Neutrophil (primary cell): ENCODE measurements around the gene CACNA1S.

Experiments used
- H3K27ac ChIP-seq: fragments of 200-600 bp; sonication (generic); 2 replicates; pipeline ENCODE4 v1.5.1; 2016; ENCODE audit warnings: mild to moderate bottlenecking, moderate library complexity
- H3K27me3 ChIP-seq: fragments of 200-600 bp; sonication (generic); 2 replicates; pipeline ENCODE4 v1.6.0; 2016; ENCODE audit warnings: mild to moderate bottlenecking
- H3K36me3 ChIP-seq: fragments of 200-600 bp; sonication (generic); 2 replicates; pipeline ENCODE4 v1.5.1; 2017
- H3K4me1 ChIP-seq, 2 experiments: fragments of 200-600 bp in 1 of 2; sonication (generic) in 1 of 2; 1 replicate in 1 of 2; 2 replicates in 1 of 2; pipeline versions ENCODE4 v1.5.1 to v1.6.1; 2013 to 2016; ENCODE audit warnings: low read depth in 1 of 2, low read length in 1 of 2, mild to moderate bottlenecking in 1 of 2, moderate library complexity in 1 of 2; ENCODE audit not compliant: control insufficient read depth in 1 of 2, insufficient read depth in 1 of 2
- H3K4me3 ChIP-seq, 2 experiments: fragments of 200-600 bp in 1 of 2; sonication (generic) in 1 of 2; 1 replicate in 1 of 2; 2 replicates in 1 of 2; pipeline ENCODE4 v1.5.1; 2013 to 2016; ENCODE audit warnings: low read depth in 1 of 2, low read length in 1 of 2, mild to moderate bottlenecking in 1 of 2, moderate library complexity in 1 of 2
- H3K9me3 ChIP-seq: fragments of 200-600 bp; sonication (generic); 2 replicates; pipeline ENCODE4 v1.5.1; 2016
- CTCF ChIP-seq: fragments of 200-600 bp; sonication (generic); IDR thresholded peaks from 2 replicates; pipeline ENCODE4 v1.5.1; 2016; ENCODE audit warnings: antibody characterized with exemption

Gene CACNA1S

DNA sequence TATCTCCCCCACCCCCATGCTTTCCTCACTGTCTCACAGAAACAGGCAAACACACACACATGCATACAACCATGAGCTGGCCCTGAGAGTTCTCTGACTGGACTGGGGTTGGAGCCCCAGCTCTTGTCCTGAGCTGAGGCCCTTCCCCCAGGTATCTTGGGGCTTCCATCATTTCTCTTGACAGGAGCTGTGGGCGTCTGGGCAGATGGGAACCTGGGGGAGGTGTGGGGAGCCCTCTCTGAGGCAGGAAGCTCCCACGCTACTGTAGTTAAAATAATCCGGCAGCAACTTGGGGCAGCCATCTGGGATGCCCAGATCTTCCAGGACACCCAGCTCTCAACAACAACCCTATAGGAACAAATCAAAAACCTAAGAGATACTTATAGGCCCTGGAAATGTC, 86.0 kb downstream of the CACNA1S start:
- H3K27ac ChIP-seq: peak overlapping the region; percentile 76
- H3K9me3 ChIP-seq: no peaks in the 10 kb centered on the region
- no peaks in the 10 kb centered on the region for H3K27me3 ChIP-seq
- TF ChIP-seq CTCF: no peak
- peaks cover 71 to 73% of the 10 kb centered on the region in 2 experiments for H3K4me1 ChIP-seq
- peak overlapping the region; percentile 1 to 45 for H3K4me3 ChIP-seq
- no peaks in the 10 kb centered on the region for H3K36me3 ChIP-seq

DNA sequence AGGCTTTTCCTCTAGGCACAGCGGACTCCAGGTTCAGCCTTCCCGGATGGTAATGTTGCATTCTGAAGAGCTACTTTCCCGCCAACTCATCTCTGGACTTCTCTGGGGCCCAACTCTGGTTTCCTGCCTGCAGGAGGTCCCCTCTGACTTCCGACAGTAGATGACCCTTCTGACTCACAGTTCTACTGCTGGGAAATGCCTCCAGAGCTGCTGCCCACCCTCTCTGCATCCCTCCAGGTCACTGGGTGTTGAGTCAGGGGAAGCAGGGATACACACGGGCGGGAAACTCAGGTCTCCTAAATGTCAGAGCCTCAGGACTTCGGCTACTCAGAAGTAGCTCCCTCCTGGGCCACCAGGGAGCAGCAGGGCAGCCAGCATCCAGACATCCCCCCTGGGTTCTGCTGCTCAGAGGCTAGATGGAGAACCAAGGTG, 86.6 kb downstream of the CACNA1S start:
- Histone ChIP-seq H3K9me3 (no peaks in the 10 kb centered on the region), H3K4me1 (peaks cover 77 to 79% of the 10 kb centered on the region in 2 experiments), H3K27ac (peak overlapping the region; percentile 76), H3K4me3 (peak overlapping the region; percentile 1 to 45), H3K36me3 (no peaks in the 10 kb centered on the region), H3K27me3 (no peaks in the 10 kb centered on the region)
- no peak for TF ChIP-seq CTCF

DNA sequence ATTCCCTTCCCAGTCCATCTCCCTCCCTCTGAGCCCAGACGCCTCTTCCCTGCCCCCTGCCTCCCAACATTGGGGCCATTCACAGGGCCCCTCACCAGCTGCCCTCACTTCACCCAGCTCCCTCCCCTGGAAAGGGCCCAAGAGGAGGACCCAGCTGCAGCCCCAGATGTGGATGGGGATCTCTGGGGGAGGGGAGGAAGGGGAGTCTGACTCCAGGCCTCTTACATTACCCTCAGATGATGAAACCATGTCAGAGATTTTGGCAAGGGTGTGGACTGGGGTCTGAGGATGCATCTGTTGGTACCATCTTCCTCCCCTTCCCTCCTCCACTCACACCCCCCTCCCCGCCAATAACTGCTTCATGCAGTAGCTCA, 87.6 kb downstream of the CACNA1S start:
- Histone ChIP-seq H3K4me1 (peaks cover 87 to 89% of the 10 kb centered on the region in 2 experiments), H3K27ac (peak overlapping the region; percentile 98)
- no peak for TF ChIP-seq CTCF

DNA sequence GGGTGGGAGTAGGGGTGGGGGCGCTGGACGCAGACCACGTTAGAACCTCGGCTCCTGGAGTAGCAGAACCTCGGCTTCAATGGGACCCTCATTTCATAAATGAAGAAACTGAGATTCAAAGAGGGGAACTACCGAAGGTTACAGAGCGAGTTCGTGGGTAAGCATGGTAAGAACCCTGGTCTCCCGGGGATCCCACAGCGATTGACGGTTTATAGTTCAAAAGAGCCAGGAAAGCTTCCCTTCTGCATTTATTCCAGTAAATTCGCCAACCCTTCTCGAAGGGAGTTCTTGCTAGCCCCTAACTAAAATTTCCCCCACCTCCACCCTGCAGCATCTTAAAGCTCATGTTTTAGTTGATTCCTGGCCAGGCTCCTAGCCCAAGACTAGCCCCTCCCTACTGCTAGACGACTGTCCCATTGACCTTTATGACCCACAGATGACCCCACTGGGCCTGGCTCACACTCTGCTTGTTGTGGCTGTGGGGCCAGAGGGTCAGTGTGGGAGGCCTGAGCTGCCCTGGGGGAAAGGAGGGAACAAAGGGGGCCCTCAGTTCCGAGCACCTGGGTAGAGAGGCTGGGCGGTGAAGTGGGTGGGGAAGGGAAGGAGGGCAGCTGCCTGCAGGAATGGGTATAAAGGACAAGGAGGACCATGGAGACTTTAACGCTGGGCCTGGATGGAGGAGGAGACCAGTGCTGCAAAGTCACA, 88.2 kb downstream of the CACNA1S start:
- H3K36me3 ChIP-seq: no peaks in the 10 kb centered on the region
- H3K27ac ChIP-seq: peak overlapping the region; percentile 98
- H3K9me3 ChIP-seq: no peaks in the 10 kb centered on the region
- no peaks in the 10 kb centered on the region for H3K27me3 ChIP-seq
- TF ChIP-seq CTCF: no peak
- H3K4me1 ChIP-seq: peaks cover 92 to 93% of the 10 kb centered on the region in 2 experiments
- peak overlapping the region; percentile 30 to 45 for H3K4me3 ChIP-seq

More for the DNA sequence above, 87.6 kb downstream of the CACNA1S start:
- Histone ChIP-seq H3K27me3 (no peaks in the 10 kb centered on the region), H3K36me3 (no peaks in the 10 kb centered on the region), H3K9me3 (no peaks in the 10 kb centered on the region), H3K4me3 (peak overlapping the region in 1 of 2 experiments; percentile 45)

DNA sequence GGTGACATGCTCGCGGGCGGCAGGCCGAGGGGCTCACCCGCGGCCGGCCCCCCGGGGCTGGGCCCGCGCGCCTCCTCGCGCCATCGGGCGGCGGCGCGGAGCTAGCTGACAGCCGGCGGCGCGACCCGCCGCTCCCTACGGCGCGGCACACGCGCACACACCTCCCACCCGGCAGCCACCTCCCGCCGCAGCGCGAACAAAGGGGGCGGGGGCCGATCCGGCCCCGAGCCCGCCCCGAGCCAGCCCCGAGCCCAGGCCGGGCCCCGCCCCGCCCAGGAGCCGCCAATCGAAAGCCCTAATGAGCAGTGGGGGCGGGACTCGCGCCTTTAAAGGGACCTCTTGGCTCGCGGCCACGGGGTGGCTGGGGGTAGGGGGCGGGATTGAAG, 88.7 kb downstream of the CACNA1S start, which contains the start of gene KIF21B:
Gene KIF21B, minus strand, starts transcription at position 198 of the 386 bp plus-strand sequence. CDS start 331 bp downstream, outside the sequence.
- Histone ChIP-seq H3K4me3 (peak within 1 kb of the TSS; percentile 77 to 90), H3K27me3 (no peaks in the 10 kb centered on the region), H3K4me1 (peaks cover 92 to 93% of the 10 kb centered on the region in 2 experiments), H3K27ac (peak within 1 kb of the TSS; percentile 98), H3K9me3 (no peaks in the 10 kb centered on the region), H3K36me3 (no peaks in the 10 kb centered on the region)
- TF ChIP-seq CTCF: no peak
